Parathyroid adenoma (tissue), 2 donors: Measurements from ENCODE around the gene SLC17A5.
"Not testable (repeated sequence)": the region's sequence is repeated elsewhere in the genome, so short reads cannot be mapped to it uniquely, and the experiment has no call there.

ENCODE experiments used
- H2AFZ ChIP-seq: fragments of 300-600 bp; sonication (generic); one replicate; pipeline ENCODE4 v1.7.0; 2017; ENCODE audit warnings: antibody characterized with exemption, mild to moderate bottlenecking
- H3K27ac ChIP-seq: fragments of 300-600 bp; sonication (generic); one replicate; pipeline ENCODE4 v1.7.0; 2017
- H3K27me3 ChIP-seq: fragments of 300-600 bp; sonication (generic); one replicate; pipeline ENCODE4 v1.7.0; 2017; ENCODE audit warnings: low read length; ENCODE audit not compliant: control insufficient read depth, insufficient read depth
- H3K36me3 ChIP-seq: fragments of 300-600 bp; sonication (generic); one replicate; pipeline ENCODE4 v1.7.0; 2017; ENCODE audit warnings: low read length; ENCODE audit not compliant: control insufficient read depth, insufficient read depth
- H3K4me1 ChIP-seq: fragments of 300-600 bp; sonication (generic); one replicate; pipeline ENCODE4 v1.7.0; 2017; ENCODE audit warnings: control low read depth
- H3K4me2 ChIP-seq: fragments of 300-600 bp; sonication (generic); one replicate; pipeline ENCODE4 v1.7.0; 2017; ENCODE audit warnings: low read length
- H3K4me3 ChIP-seq: fragments of 300-600 bp; sonication (generic); one replicate; pipeline ENCODE4 v1.7.0; 2017; ENCODE audit warnings: low read depth, low read length
- H3K79me2 ChIP-seq: fragments of 300-600 bp; sonication (generic); one replicate; pipeline ENCODE4 v1.7.0; 2017; ENCODE audit warnings: control low read depth
- H3K9ac ChIP-seq: fragments of 300-600 bp; sonication (generic); one replicate; pipeline ENCODE4 v1.7.0; 2017; ENCODE audit warnings: mild to moderate bottlenecking
- H3K9me3 ChIP-seq: fragments of 300-600 bp; sonication (generic); one replicate; pipeline ENCODE4 v1.7.0; 2017; ENCODE audit warnings: low read length; ENCODE audit not compliant: control insufficient read depth
- CTCF ChIP-seq: fragments of 300-600 bp; sonication (generic); IDR thresholded peaks from one replicate; pipeline ENCODE4 v1.7.0; 2017; ENCODE audit warnings: antibody characterized with exemption, mild to moderate bottlenecking
- donor health status: primary hyperparathyroidism.

SLC17A5 gene

GRCh38 chr6:73624896-73625295, 28.9 kb downstream of the SLC17A5 start:
- H3K4me2 ChIP-seq: no peak overlapping the region
- H3K36me3 ChIP-seq: no peaks in the 10 kb centered on the region
- no peaks in the 10 kb centered on the region for H3K4me1 ChIP-seq
- H3K27me3 ChIP-seq: no peaks in the 10 kb centered on the region
- TF ChIP-seq CTCF: no peak
- H3K9me3 ChIP-seq: no peaks in the 10 kb centered on the region
- H2AFZ ChIP-seq: no peak overlapping the region
- H3K27ac ChIP-seq: no peak overlapping the region
- H3K9ac ChIP-seq: no peak overlapping the region
- H3K4me3 ChIP-seq: no peak overlapping the region
- H3K79me2 ChIP-seq: peaks cover 2% of the 10 kb centered on the region

GRCh38 chr6:73623480-73623879, 30.3 kb downstream of the SLC17A5 start:
- H3K9me3 ChIP-seq, H3K27me3 ChIP-seq, H3K27ac ChIP-seq, H3K4me3 ChIP-seq, H3K36me3 ChIP-seq, H2AFZ ChIP-seq, H3K4me2 ChIP-seq, H3K79me2 ChIP-seq, H3K9ac ChIP-seq, H3K4me1 ChIP-seq: not testable (repeated sequence)

GRCh38 chr6:73618082-73618481, 35.7 kb downstream of the SLC17A5 start:
- not testable (repeated sequence) for H3K9me3 ChIP-seq, H3K4me2 ChIP-seq, H3K27me3 ChIP-seq, H3K9ac ChIP-seq, H3K4me1 ChIP-seq, H3K79me2 ChIP-seq, H2AFZ ChIP-seq, H3K4me3 ChIP-seq, H3K36me3 ChIP-seq, H3K27ac ChIP-seq

- H3K79me2 ChIP-seq: peaks cover 2% of the 10 kb centered on the region
- no peak overlapping the region for H3K27ac ChIP-seq
- H3K27me3 ChIP-seq: no peaks in the 10 kb centered on the region
- H3K9ac ChIP-seq: no peak overlapping the region
- H3K4me3 ChIP-seq: no peak overlapping the region
- no peaks in the 10 kb centered on the region for H3K36me3 ChIP-seq
- H3K4me2 ChIP-seq: no peak overlapping the region
- H3K4me1 ChIP-seq: peaks cover 4% of the 10 kb centered on the region
- TF ChIP-seq CTCF: no peak
- no peaks in the 10 kb centered on the region for H3K9me3 ChIP-seq
- H2AFZ ChIP-seq: no peak overlapping the region
Observed at GRCh38 chr6:73614802-73615201, 39.0 kb downstream of the SLC17A5 start.

- TF ChIP-seq CTCF: no peak
- peaks cover 2% of the 10 kb centered on the region for H3K79me2 ChIP-seq
- no peak overlapping the region for H3K27ac ChIP-seq
- H3K27me3 ChIP-seq: no peaks in the 10 kb centered on the region
- H3K4me3 ChIP-seq: no peak overlapping the region
- H3K9me3 ChIP-seq: no peaks in the 10 kb centered on the region
- H3K36me3 ChIP-seq: no peaks in the 10 kb centered on the region
- no peak overlapping the region for H3K4me2 ChIP-seq
- no peak overlapping the region for H3K9ac ChIP-seq
- H2AFZ ChIP-seq: no peak overlapping the region
- H3K4me1 ChIP-seq: peaks cover 4% of the 10 kb centered on the region
Observed at GRCh38 chr6:73613806-73614536, 39.8 kb downstream of the SLC17A5 start.

- TF ChIP-seq CTCF: no peak
- Histone ChIP-seq H3K9me3 (no peaks in the 10 kb centered on the region), H3K4me1 (peaks cover 4% of the 10 kb centered on the region), H3K36me3 (no peaks in the 10 kb centered on the region), H2AFZ (no peak overlapping the region), H3K4me3 (no peak overlapping the region), H3K27me3 (no peaks in the 10 kb centered on the region), H3K27ac (no peak overlapping the region), H3K9ac (no peak overlapping the region), H3K79me2 (peaks cover 2% of the 10 kb centered on the region), H3K4me2 (no peak overlapping the region)
Observed at GRCh38 chr6:73612611-73613010, 41.2 kb downstream of the SLC17A5 start.
